Liver (tissue), 9 donors: Measurements from ENCODE around the gene MAOB. TPM values are rescaled to one million over a fixed set of nuclear protein-coding genes. Genes with fewer than 3 reads are reported as not detected.

Source experiments
- DNase-seq: peaks from one replicate; pipeline ENCODE4 v3.0.0-alpha.2; 2017; ENCODE audit warnings: low spot score
- H3K27ac ChIP-seq, 2 donors: one replicate each; pipeline ENCODE4 v1.7.0; 2013; ENCODE audit warnings: inconsistent platforms in 2 of 2, low read length in 2 of 2, control low read depth in 1 of 2, low read depth in 1 of 2, mild to moderate bottlenecking in 1 of 2
- H3K27me3 ChIP-seq, 4 donors: one replicate each; pipeline versions ENCODE4 v1.6.1 to v1.7.0; 2013; ENCODE audit warnings: low read length in 3 of 4, inconsistent platforms in 1 of 4, mild to moderate bottlenecking in 1 of 4, moderate library complexity in 1 of 4; ENCODE audit not compliant: control insufficient read depth in 4 of 4, insufficient read depth in 4 of 4
- H3K36me3 ChIP-seq, 4 donors: one replicate each; pipeline versions ENCODE4 v1.6.1 to v1.7.0; 2013; ENCODE audit warnings: low read length in 3 of 4, mild to moderate bottlenecking in 3 of 4, low read depth in 1 of 4, moderate library complexity in 1 of 4; ENCODE audit not compliant: control insufficient read depth in 4 of 4, insufficient read depth in 3 of 4
- H3K4me1 ChIP-seq, 4 donors: one replicate each; pipeline versions ENCODE4 v1.6.1 to v1.7.0; 2013; ENCODE audit warnings: low read length in 3 of 4, mild to moderate bottlenecking in 3 of 4, moderate library complexity in 1 of 4; ENCODE audit not compliant: control insufficient read depth in 4 of 4, insufficient read depth in 4 of 4
- H3K4me3 ChIP-seq, 3 donors: one replicate each; pipeline versions ENCODE4 v1.6.1 to v1.7.0; 2013; ENCODE audit warnings: low read length in 3 of 3, control low read depth in 1 of 3, low read depth in 1 of 3, mild to moderate bottlenecking in 1 of 3
- H3K9ac ChIP-seq, 2 donors: one replicate each; pipeline ENCODE4 v1.7.0; 2013; ENCODE audit warnings: low read length in 2 of 2, mild to moderate bottlenecking in 2 of 2, moderate library complexity in 2 of 2, control low read depth in 1 of 2, low read depth in 1 of 2
- H3K9me3 ChIP-seq, 4 donors: one replicate each; pipeline versions ENCODE4 v1.6.1 to v1.7.0; 2013; ENCODE audit warnings: low read length in 3 of 4; ENCODE audit not compliant: control insufficient read depth in 4 of 4
- ATF3 ChIP-seq: IDR thresholded peaks from 2 replicates; pipeline ENCODE4 v1.6.1; 2016; ENCODE audit warnings: antibody characterized with exemption
- CTCF ChIP-seq: fragments of 150-350 bp; IDR thresholded peaks from 2 replicates; pipeline ENCODE4 v1.5.1; 2017; ENCODE audit warnings: improper control_type of control experiment, low read depth, low read length; ENCODE audit not compliant: missing input control
- FOXA1 ChIP-seq: IDR thresholded peaks from 2 replicates; pipeline ENCODE4 v1.6.1; 2016; ENCODE audit warnings: antibody characterized with exemption
- FOXA2 ChIP-seq: IDR thresholded peaks from 2 replicates; pipeline ENCODE4 v1.6.1; 2016; ENCODE audit warnings: antibody characterized with exemption
- GABPA ChIP-seq, 2 donors: IDR thresholded peaks in 1 of 2; conservative IDR thresholded peaks in 1 of 2; 2 replicates each; pipeline ENCODE4 v1.6.1; 2016; ENCODE audit warnings: antibody characterized with exemption in 2 of 2, mild to moderate bottlenecking in 1 of 2, moderate library complexity in 1 of 2
- HNF4A ChIP-seq, 2 donors: conservative IDR thresholded peaks; 2 replicates each; pipeline ENCODE4 v1.6.1; 2016; ENCODE audit warnings: antibody characterized with exemption in 2 of 2, mild to moderate bottlenecking in 2 of 2
- HNF4G ChIP-seq: IDR thresholded peaks from 2 replicates; pipeline ENCODE4 v1.6.1; 2016; ENCODE audit warnings: antibody characterized with exemption
- MAX ChIP-seq: IDR thresholded peaks from 2 replicates; pipeline ENCODE4 v1.6.1; 2016; ENCODE audit warnings: antibody characterized with exemption
- NR2F2 ChIP-seq: IDR thresholded peaks from 2 replicates; pipeline ENCODE4 v1.6.1; 2016; ENCODE audit warnings: antibody characterized with exemption
- REST ChIP-seq: IDR thresholded peaks from 2 replicates; pipeline ENCODE4 v1.6.1; 2016; ENCODE audit warnings: antibody characterized with exemption, mild to moderate bottlenecking
- RXRA ChIP-seq, 2 donors: IDR thresholded peaks; 2 replicates each; pipeline ENCODE4 v1.6.1; 2017 to 2018; ENCODE audit warnings: antibody characterized with exemption in 2 of 2, mild to moderate bottlenecking in 1 of 2
- TAF1 ChIP-seq: conservative IDR thresholded peaks from 2 replicates; pipeline ENCODE4 v1.6.1; 2016; ENCODE audit warnings: antibody characterized with exemption, mild to moderate bottlenecking
- YY1 ChIP-seq: IDR thresholded peaks from 2 replicates; pipeline ENCODE4 v1.6.1; 2016; ENCODE audit warnings: antibody characterized with exemption, mild to moderate bottlenecking
- ZBTB33 ChIP-seq: IDR thresholded peaks from 2 replicates; pipeline ENCODE4 v1.6.1; 2016; ENCODE audit warnings: antibody characterized with exemption
- WGBS: extraction: QIAGEN DNeasy Blood & Tissue Kit; methylation state at CpG from one replicate; pipeline ENCODE4 v1.1.7; 2013; 5-methylcytosine and 5-hydroxymethylcytosine counted together
- polyA plus RNA-seq, 2 donors: library from polyadenylated mRNA; stranded (reverse) in 1 of 2; unstranded in 1 of 2; fragments of 200-250 nt in 1 of 2; fragments of >200 nt in 1 of 2; fragmentation: Nextera tagmentation in 1 of 2; extraction: Ambion mirVana in 1 of 2; gene quantifications; one replicate each; pipeline versions ENCODE4 v1.2.1 to v1.2.3, GENCODE V29; 2013 to 2015
- total RNA-seq, 2 donors: library from RNA; depleted of rRNA; stranded (reverse); fragments of >200 nt; gene quantifications; one replicate each; pipeline ENCODE4 v1.2.3, GENCODE V29; 2014
- donor health status: healthy.
- donor health status: healthy.
- donor health status: healthy.
- donor health status: healthy.
- donor health status: healthy.

Gene MAOB
- total and polyA plus RNA-seq, 4 donors: 34.0 to 96.3 (median 72.6) TPM

GRCh38 chrX:43747476-43747875 is 134.8 kb downstream of the MAOB start:
- no peak for DNase-seq
- H3K4me3 ChIP-seq: no peak overlapping the region
- WGBS: 95% methylated on average over 2 of the region's 2 CpGs
- TF ChIP-seq GABPA (IDR thresholded peaks at IDR 0.05 in 1 of 2, conservative IDR thresholded peaks at IDR 0.05 in 1 of 2) (no peak), ATF3 (no peak), YY1 (no peak), RXRA (IDR thresholded peaks at IDR 0.05) (no peak), TAF1 (no peak), CTCF (no peak), ZBTB33 (no peak), FOXA2 (no peak), MAX (no peak), NR2F2 (no peak), HNF4G (no peak), REST (no peak), HNF4A (conservative IDR thresholded peaks at IDR 0.05) (no peak), FOXA1 (no peak)
- H3K9me3 ChIP-seq: no peaks in the 10 kb centered on the region
- no peak overlapping the region for H3K9ac ChIP-seq
- H3K36me3 ChIP-seq: peaks cover 0 to 2% (median under 1%) of the 10 kb centered on the region in 4 donors
- no peaks in the 10 kb centered on the region for H3K27me3 ChIP-seq
- peaks cover under 1 to 27% (median 19%) of the 10 kb centered on the region in 4 donors for H3K4me1 ChIP-seq
- H3K27ac ChIP-seq: no peak overlapping the region
